Measurements from ENCODE around the gene C1QTNF1. TPM values are rescaled to one million over a fixed set of nuclear protein-coding genes. Genes with fewer than 3 reads are reported as not detected.

The C1QTNF1 gene
- total RNA-seq, 1 experiment from 2014 or later = 6.3 TPM

- H3K27ac ChIP-seq (ENCODE audit: low read depth, low read length, poor library complexity, severe bottlenecking) = no peak overlapping the region
- POLR2A ChIA-PET (ENCODE audit: low non-redundant PET) = interaction anchor here (0.6 kb wide), 1 partner anchor 377 kb away, joined by 7 read pairs; no protein-coding TSS in a partner anchor
- H3K36me3 ChIP-seq (ENCODE audit: insufficient read depth, low read length, poor library complexity, severe bottlenecking) = no peaks in the 10 kb centered on the region
- no peak overlapping the region for H3K4me3 ChIP-seq (ENCODE audit: low read depth, low read length, poor library complexity, severe bottlenecking)
- CTCF ChIA-PET = interaction anchor here (0.5 to 1.8 kb wide), 2 partner anchors 43 to 50 kb away, joined by 7 to 9 read pairs; no protein-coding TSS in a partner anchor
- no peaks in the 10 kb centered on the region for H3K9me3 ChIP-seq (ENCODE audit: low read depth, low read length, poor library complexity, severe bottlenecking)
- intact Hi-C loops (cut with micrococcal nuclease; ENCODE audit: unreplicated experiment) = no loop called here
- peaks cover 14% of the 10 kb centered on the region for H3K4me1 ChIP-seq (ENCODE audit: insufficient read depth, low read length, poor library complexity, severe bottlenecking)
- no peak for TF ChIP-seq EZH2 (IDR thresholded peaks at IDR 0.05; ENCODE audit: borderline replicate concordance, low read depth, low read length, poor library complexity, severe bottlenecking)
- TF ChIP-seq, protein P1, sequence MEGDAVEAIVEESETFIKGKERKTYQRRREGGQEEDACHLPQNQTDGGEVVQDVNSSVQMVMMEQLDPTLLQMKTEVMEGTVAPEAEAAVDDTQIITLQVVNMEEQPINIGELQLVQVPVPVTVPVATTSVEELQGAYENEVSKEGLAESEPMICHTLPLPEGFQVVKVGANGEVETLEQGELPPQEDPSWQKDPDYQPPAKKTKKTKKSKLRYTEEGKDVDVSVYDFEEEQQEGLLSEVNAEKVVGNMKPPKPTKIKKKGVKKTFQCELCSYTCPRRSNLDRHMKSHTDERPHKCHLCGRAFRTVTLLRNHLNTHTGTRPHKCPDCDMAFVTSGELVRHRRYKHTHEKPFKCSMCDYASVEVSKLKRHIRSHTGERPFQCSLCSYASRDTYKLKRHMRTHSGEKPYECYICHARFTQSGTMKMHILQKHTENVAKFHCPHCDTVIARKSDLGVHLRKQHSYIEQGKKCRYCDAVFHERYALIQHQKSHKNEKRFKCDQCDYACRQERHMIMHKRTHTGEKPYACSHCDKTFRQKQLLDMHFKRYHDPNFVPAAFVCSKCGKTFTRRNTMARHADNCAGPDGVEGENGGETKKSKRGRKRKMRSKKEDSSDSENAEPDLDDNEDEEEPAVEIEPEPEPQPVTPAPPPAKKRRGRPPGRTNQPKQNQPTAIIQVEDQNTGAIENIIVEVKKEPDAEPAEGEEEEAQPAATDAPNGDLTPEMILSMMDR (conservative IDR thresholded peaks at IDR 0.05; ENCODE audit: low read depth, low read length) = no peak
- DNase-seq (ENCODE audit: low spot score) = no peak
- no TSS peak for BruUV-seq (replicated peaks)
- no peaks in the 10 kb centered on the region for H3K27me3 ChIP-seq (replicated peaks; ENCODE audit: insufficient read depth, low read depth, low read length, poor library complexity)
These were observed 20.5 kb downstream of the C1QTNF1 start for GRCh38 chr17:79044462-79044861.

DNA sequence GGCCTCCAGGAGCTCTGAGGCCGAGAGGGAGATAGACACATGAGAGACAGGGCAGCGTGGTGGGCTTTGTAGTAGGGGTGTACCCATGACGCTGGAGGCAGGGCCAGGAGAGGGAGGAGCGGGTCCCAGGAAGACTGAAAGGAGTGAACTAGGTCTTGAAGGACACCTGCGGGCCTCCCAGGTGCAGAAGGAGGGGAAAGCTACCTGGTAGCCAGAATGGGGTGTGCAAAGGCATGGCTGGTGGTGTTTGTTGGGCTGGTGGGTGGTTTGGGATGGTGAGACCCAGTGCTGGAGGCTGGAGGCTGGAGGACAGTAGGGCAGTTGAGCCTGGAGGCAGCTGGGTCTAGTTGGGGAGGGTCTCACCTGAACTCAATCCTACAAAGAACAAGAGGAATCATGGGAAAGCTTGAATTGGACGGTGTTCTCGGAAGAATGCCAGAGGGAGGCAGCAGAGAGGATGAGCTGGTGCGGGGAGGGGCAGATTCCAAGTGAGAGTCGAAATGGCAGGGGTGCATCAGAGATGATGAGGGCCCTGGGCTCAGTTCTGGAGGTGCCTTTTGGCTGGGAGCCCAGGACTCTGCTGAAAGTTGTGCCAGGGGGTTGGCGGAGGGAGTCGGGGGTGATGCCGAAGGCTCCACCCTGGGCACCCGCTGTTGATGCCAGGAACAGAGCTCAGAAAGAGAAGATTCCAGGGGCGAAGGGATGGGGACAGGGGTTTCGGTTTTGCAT is 21.2 kb downstream of the C1QTNF1 start:
- no peak overlapping the region for H3K27ac ChIP-seq (ENCODE audit: low read depth, low read length, poor library complexity, severe bottlenecking)
- intact Hi-C loops (cut with micrococcal nuclease; ENCODE audit: unreplicated experiment) = loop anchor here (5.0 kb wide), 1 partner anchor 37 kb away; no protein-coding TSS in a partner anchor
- POLR2A ChIA-PET (ENCODE audit: low non-redundant PET) = no interaction called here
- H3K36me3 ChIP-seq (ENCODE audit: insufficient read depth, low read length, poor library complexity, severe bottlenecking) = no peaks in the 10 kb centered on the region
- CTCF ChIA-PET = interaction anchor here (0.5 to 1.8 kb wide), 10 partner anchors 17 to 347 kb away, joined by 3 to 7 read pairs (median 4); partner anchors contain the start of gene CANT1
- TF ChIP-seq, protein P1 (conservative IDR thresholded peaks at IDR 0.05; ENCODE audit: low read depth, low read length) = no peak
- no peak for TF ChIP-seq EZH2 (IDR thresholded peaks at IDR 0.05; ENCODE audit: borderline replicate concordance, low read depth, low read length, poor library complexity, severe bottlenecking)
- H3K4me3 ChIP-seq (ENCODE audit: low read depth, low read length, poor library complexity, severe bottlenecking) = no peak overlapping the region
- no peaks in the 10 kb centered on the region for H3K27me3 ChIP-seq (replicated peaks; ENCODE audit: insufficient read depth, low read depth, low read length, poor library complexity)
- no peak for DNase-seq (ENCODE audit: low spot score)
- no peaks in the 10 kb centered on the region for H3K9me3 ChIP-seq (ENCODE audit: low read depth, low read length, poor library complexity, severe bottlenecking)
- BruUV-seq (replicated peaks) = no TSS peak
- peaks cover 14% of the 10 kb centered on the region for H3K4me1 ChIP-seq (ENCODE audit: insufficient read depth, low read length, poor library complexity, severe bottlenecking)

- H3K9me3 ChIP-seq (ENCODE audit: low read depth, low read length, poor library complexity, severe bottlenecking) = no peaks in the 10 kb centered on the region
- no peaks in the 10 kb centered on the region for H3K36me3 ChIP-seq (ENCODE audit: insufficient read depth, low read length, poor library complexity, severe bottlenecking)
- H3K27ac ChIP-seq (ENCODE audit: low read depth, low read length, poor library complexity, severe bottlenecking) = no peak overlapping the region
- DNase-seq (ENCODE audit: low spot score) = peak; percentile 76
- intact Hi-C loops (cut with micrococcal nuclease; ENCODE audit: unreplicated experiment) = loop anchor here (5.0 kb wide), 1 partner anchor 36 kb away; no protein-coding TSS in a partner anchor
- H3K4me1 ChIP-seq (ENCODE audit: insufficient read depth, low read length, poor library complexity, severe bottlenecking) = peaks cover 13% of the 10 kb centered on the region
- no TSS peak for BruUV-seq (replicated peaks)
- CTCF ChIA-PET = interaction anchor here (0.5 to 1.8 kb wide), 9 partner anchors 17 to 346 kb away, joined by 3 to 7 read pairs (median 5); partner anchors contain the start of gene CANT1
- no peak overlapping the region for H3K4me3 ChIP-seq (ENCODE audit: low read depth, low read length, poor library complexity, severe bottlenecking)
- H3K27me3 ChIP-seq (replicated peaks; ENCODE audit: insufficient read depth, low read depth, low read length, poor library complexity) = no peaks in the 10 kb centered on the region
- TF ChIP-seq, protein P1 (conservative IDR thresholded peaks at IDR 0.05; ENCODE audit: low read depth, low read length) = peak; percentile 94
- no peak for TF ChIP-seq EZH2 (IDR thresholded peaks at IDR 0.05; ENCODE audit: borderline replicate concordance, low read depth, low read length, poor library complexity, severe bottlenecking)
- POLR2A ChIA-PET (ENCODE audit: low non-redundant PET) = no interaction called here
These were observed 21.9 kb downstream of the C1QTNF1 start for GRCh38 chr17:79045842-79046196.
